A673 (cell line): ENCODE results near the gene CDKAL1.

Source experiments
- EZH2 ChIP-seq: fragments of 200-600 bp; sonication (generic); IDR thresholded peaks from 2 replicates; pipeline ENCODE4 v1.6.1; 2017; ENCODE audit warnings: borderline replicate concordance, low read depth, mild to moderate bottlenecking, mixed read lengths, antibody characterized with exemption, low read length; ENCODE audit not compliant: poor library complexity, severe bottlenecking
- TF ChIP-seq, protein P1 (sequence below): fragments of 300-800, 200-600 bp; sonication (generic); conservative IDR thresholded peaks from 2 replicates; pipeline ENCODE4 v1.5.1; 2017; ENCODE audit warnings: low read depth, mild to moderate bottlenecking, antibody characterized with exemption, low read length, moderate library complexity, mixed read lengths

- TF ChIP-seq, protein P1, sequence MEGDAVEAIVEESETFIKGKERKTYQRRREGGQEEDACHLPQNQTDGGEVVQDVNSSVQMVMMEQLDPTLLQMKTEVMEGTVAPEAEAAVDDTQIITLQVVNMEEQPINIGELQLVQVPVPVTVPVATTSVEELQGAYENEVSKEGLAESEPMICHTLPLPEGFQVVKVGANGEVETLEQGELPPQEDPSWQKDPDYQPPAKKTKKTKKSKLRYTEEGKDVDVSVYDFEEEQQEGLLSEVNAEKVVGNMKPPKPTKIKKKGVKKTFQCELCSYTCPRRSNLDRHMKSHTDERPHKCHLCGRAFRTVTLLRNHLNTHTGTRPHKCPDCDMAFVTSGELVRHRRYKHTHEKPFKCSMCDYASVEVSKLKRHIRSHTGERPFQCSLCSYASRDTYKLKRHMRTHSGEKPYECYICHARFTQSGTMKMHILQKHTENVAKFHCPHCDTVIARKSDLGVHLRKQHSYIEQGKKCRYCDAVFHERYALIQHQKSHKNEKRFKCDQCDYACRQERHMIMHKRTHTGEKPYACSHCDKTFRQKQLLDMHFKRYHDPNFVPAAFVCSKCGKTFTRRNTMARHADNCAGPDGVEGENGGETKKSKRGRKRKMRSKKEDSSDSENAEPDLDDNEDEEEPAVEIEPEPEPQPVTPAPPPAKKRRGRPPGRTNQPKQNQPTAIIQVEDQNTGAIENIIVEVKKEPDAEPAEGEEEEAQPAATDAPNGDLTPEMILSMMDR = no peak
- TF ChIP-seq EZH2 = no peak
Measured at GRCh38 chr6:20876561-20876960, 342.3 kb downstream of the CDKAL1 start.
